ENCODE data around the gene ZMYM5.
"Not testable (repeated sequence)": the region's sequence is repeated elsewhere in the genome, so short reads cannot be mapped to it uniquely, and the experiment has no call there.

ZMYM5 gene

DNA sequence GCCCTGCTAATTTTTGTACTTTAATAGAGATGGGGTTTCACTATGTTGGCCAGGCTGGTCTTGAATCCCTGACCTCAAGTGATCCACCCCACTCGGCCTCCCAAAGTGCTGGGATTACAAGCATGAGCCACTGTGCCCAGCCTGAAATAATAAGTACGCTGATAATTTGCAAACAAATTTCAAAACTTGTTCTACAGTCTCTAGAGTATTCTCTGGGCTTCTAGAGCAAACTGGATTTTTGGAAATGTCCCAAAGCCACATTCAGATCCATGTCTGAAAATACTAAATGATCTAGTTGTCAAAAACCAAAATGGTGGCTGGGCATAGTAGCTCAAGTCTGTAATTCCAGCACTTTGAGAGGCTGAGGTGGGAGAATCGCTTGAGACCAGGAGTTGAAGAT, 40.8 kb downstream of the ZMYM5 start:
- Histone ChIP-seq H3K9me3 (ENCODE audit: control insufficient read depth, low read length) (no peaks in the 10 kb centered on the region), H3K36me3 (ENCODE audit: control insufficient read depth, insufficient read depth, low read length) (peaks cover 64% of the 10 kb centered on the region), H3K4me3 (ENCODE audit: extremely low read depth, insufficient read depth, low read length, poor library complexity, severe bottlenecking) (no peak overlapping the region), H3K27ac (ENCODE audit: low read depth, low read length, severe bottlenecking) (no peak overlapping the region), H3K4me1 (ENCODE audit: control insufficient read depth, insufficient read depth, low read length, poor library complexity, severe bottlenecking) (no peaks in the 10 kb centered on the region)
- 92 to 100% methylated on average over 2 of the region's 3 CpGs for WGBS, 2 experiments (ENCODE audit: insufficient coverage in 2 of 2)

DNA sequence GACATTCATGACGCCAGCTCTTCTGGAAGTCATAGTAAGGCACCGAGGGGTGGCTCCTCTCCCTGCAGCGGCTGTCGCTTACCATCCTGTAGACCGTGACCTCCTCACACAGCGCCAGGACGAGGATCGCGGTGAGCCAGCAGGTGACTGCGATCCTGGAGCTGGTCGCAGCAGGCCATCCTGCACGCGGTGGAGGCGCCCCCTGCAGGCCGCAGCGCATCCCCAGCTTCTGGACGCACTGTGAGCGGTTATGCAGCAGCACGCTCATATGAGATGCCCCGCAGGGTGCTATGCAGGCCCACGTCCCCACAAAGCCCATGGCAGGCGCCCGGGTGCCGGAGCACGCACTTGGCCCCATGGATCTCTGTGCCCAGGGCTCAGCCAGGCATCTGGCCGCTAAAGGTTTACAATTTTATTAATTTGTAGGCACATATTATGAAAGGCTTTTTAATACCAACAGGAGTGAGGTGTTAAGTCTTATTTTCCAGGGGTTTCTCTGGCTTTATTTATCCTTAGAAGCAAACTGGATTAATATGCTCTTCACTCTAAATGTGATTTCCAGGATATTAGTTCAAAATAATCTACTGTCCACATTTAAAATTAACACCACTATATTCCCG, 45.1 kb downstream of the ZMYM5 start:
- H3K9me3 ChIP-seq (ENCODE audit: control insufficient read depth, low read length), result no peaks in the 10 kb centered on the region
- no peak overlapping the region for H3K27ac ChIP-seq (ENCODE audit: low read depth, low read length, severe bottlenecking)
- no peaks in the 10 kb centered on the region for H3K4me1 ChIP-seq (ENCODE audit: control insufficient read depth, insufficient read depth, low read length, poor library complexity, severe bottlenecking)
- 43 to 51% methylated on average over 24 of the region's 27 CpGs for WGBS, 2 experiments (ENCODE audit: insufficient coverage in 2 of 2)
- peaks cover 46% of the 10 kb centered on the region for H3K36me3 ChIP-seq (ENCODE audit: control insufficient read depth, insufficient read depth, low read length)
- no peak overlapping the region for H3K4me3 ChIP-seq (ENCODE audit: extremely low read depth, insufficient read depth, low read length, poor library complexity, severe bottlenecking)

DNA sequence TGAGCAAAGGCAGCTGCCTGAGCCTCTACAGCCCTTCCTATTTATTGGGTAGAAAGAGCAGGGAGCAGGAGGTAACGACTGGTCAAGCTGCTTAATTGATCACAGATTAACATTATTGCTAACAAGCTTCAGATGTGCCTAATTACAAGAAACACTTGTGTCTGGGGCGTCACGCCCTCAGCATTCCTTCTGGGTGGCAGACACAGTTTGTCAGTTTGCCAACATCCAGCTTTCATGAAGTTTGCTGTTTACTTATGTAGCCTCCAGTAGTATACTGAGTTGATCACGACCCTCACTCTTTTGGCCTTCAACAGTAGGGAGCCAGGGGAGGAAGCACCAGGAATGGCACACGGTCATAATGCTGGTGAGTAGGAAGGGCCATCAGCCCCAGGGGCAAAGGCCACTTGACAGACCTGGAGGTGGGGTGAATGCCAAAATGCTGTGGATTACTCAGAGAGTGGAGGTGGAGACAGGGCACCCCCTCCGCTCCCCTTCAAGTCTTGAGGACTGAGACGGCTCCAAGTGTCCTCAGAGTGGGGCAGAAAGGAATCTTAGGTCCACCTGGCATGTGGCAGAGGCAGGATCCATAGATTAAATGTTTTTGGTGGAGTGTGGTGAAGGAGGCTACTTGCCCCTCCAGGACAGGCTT, 45.8 kb downstream of the ZMYM5 start:
- Histone ChIP-seq H3K36me3 (ENCODE audit: control insufficient read depth, insufficient read depth, low read length) (peaks cover 44% of the 10 kb centered on the region), H3K27ac (ENCODE audit: low read depth, low read length, severe bottlenecking) (no peak overlapping the region)

DNA sequence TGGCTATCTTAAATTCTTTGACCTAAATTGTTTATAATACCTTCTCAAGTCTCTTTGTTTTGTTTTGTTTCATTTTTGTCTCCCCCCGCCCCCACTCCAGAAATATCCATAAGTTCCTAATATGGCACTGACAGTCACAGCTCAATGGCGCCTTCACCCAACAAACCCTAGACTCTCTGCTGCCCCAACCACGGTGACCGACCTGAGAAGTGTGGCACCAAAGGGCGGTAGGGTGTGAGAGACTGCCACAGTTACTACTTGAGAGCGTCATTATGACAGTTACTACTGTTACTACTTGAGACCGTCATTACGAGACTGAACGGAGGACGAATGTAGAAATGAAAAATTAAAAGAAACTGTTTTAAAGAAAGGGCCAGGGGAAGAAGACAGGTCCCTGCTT, 46.3 kb downstream of the ZMYM5 start:
- Histone ChIP-seq H3K4me3 (ENCODE audit: extremely low read depth, insufficient read depth, low read length, poor library complexity, severe bottlenecking) (no peak overlapping the region), H3K9me3 (ENCODE audit: control insufficient read depth, low read length) (no peaks in the 10 kb centered on the region), H3K4me1 (ENCODE audit: control insufficient read depth, insufficient read depth, low read length, poor library complexity, severe bottlenecking) (no peaks in the 10 kb centered on the region), H3K36me3 (ENCODE audit: control insufficient read depth, insufficient read depth, low read length) (peaks cover 39% of the 10 kb centered on the region), H3K27ac (ENCODE audit: low read depth, low read length, severe bottlenecking) (no peak overlapping the region)
- WGBS, 2 experiments (ENCODE audit: insufficient coverage in 2 of 2), result 94 to 95% methylated on average over 8 to 10 of the region's 10 CpGs

More for the DNA sequence above, 45.8 kb downstream of the ZMYM5 start:
- no peaks in the 10 kb centered on the region for H3K9me3 ChIP-seq (ENCODE audit: control insufficient read depth, low read length)
- WGBS, 2 experiments (ENCODE audit: insufficient coverage in 2 of 2), result 92 to 99% methylated on average over 6 to 7 of the region's 7 CpGs
- H3K4me1 ChIP-seq (ENCODE audit: control insufficient read depth, insufficient read depth, low read length, poor library complexity, severe bottlenecking), result no peaks in the 10 kb centered on the region
- no peak overlapping the region for H3K4me3 ChIP-seq (ENCODE audit: extremely low read depth, insufficient read depth, low read length, poor library complexity, severe bottlenecking)

DNA sequence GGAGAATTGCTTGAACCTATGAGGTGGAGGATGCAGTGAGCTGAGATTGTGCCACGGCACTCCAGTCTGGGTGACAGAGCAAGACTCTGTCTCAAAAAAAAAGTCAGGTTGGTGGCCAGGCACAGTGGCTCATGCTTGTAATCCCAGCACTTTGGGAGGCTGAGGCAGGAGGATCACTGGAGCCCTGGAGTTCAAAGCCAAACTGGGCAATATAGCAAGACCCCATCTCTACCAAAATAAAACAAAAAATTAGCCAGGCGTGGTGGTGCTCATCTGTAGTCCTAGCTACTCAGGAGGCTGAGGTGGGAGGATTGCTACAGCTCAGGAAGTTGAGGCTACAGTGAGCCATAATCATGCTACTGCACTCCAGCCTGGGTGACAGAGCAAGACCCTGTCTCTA, 47.6 kb downstream of the ZMYM5 start:
- whole genome bisulfite sequencing, 2 experiments (ENCODE audit: insufficient coverage in 2 of 2), result 75 to 89% methylated on average over 1 of the region's 2 CpGs
- not testable (repeated sequence) for H3K4me1 ChIP-seq (ENCODE audit: control insufficient read depth, insufficient read depth, low read length, poor library complexity, severe bottlenecking); H3K27ac ChIP-seq (ENCODE audit: low read depth, low read length, severe bottlenecking)

DNA sequence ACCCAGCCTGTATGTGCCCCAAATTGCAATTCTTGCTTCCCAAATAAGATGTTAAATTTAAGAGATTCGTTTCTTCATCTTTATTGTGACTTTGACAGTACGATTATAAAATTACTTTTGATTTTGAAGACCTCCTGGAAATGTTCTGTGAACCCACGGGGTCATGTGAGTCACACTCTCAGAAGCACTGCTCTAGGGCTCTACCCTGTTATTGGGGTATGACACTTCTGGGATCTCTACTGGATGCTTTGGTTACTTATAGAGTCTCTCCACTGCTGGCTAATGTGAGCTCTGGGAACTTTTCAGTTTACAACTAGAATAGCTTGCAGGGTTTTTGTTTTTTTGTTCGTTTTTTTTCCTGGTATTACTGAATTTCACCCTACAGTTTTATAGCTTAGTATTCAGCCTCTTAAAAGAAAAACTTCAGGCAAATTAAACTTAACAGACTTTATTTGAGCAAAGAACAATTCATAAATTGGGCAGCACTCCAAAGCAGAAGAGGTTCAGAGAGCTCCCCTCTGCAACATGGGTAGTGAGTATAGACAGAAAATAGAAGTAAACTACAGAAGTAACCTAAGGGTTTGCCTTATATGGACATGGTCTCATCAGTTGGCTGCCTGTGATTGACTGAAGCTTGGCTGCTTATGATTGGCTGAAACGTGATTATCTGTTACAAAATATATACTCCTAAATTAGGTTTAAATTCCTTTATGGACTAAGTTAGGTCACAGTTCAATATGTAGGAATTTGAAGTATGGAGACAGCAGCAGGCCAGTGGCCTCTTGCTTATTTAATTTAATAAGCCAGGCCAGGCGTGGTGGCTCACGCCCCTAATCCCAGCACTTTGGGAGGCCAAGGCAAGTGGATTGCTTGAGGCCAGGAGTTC, 52.2 kb downstream of the ZMYM5 start:
- H3K27ac ChIP-seq (ENCODE audit: low read depth, low read length, severe bottlenecking), result no peak overlapping the region
- 100% methylated on average over 3 to 5 of the region's 7 CpGs for whole genome bisulfite sequencing, 2 experiments (ENCODE audit: insufficient coverage in 2 of 2)
- H3K9me3 ChIP-seq (ENCODE audit: control insufficient read depth, low read length), result peaks cover 3% of the 10 kb centered on the region

More for the DNA sequence above, 47.6 kb downstream of the ZMYM5 start:
- not testable (repeated sequence) for H3K9me3 ChIP-seq (ENCODE audit: control insufficient read depth, low read length); H3K4me3 ChIP-seq (ENCODE audit: extremely low read depth, insufficient read depth, low read length, poor library complexity, severe bottlenecking)
- peaks cover 36% of the 10 kb centered on the region for H3K36me3 ChIP-seq (ENCODE audit: control insufficient read depth, insufficient read depth, low read length)

DNA sequence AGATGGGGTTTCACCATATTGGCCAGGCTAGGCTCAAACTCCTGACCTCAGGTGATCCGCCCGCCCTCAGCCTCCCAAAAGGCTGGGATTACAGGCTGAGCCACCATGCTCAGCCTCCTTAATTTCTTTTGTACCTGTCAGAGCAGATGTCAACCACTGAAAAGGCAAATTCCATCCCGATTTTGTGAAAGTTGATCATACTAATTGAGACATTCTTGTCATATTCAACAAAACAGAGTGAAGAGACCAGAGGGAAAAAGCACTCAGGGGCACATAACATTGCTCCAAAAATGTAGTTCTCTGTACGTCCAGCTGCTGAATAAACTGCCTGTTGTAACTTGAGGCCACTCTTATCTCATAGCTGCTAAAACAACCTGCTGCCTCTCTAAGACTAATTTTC, 53.3 kb downstream of the ZMYM5 start:
- H3K4me1 ChIP-seq (ENCODE audit: control insufficient read depth, insufficient read depth, low read length, poor library complexity, severe bottlenecking), result no peaks in the 10 kb centered on the region
- peaks cover 5% of the 10 kb centered on the region for H3K36me3 ChIP-seq (ENCODE audit: control insufficient read depth, insufficient read depth, low read length)
- no peak overlapping the region for H3K4me3 ChIP-seq (ENCODE audit: extremely low read depth, insufficient read depth, low read length, poor library complexity, severe bottlenecking)
- no peak overlapping the region for H3K27ac ChIP-seq (ENCODE audit: low read depth, low read length, severe bottlenecking)
- WGBS, 2 experiments (ENCODE audit: insufficient coverage in 2 of 2), result 96 to 100% methylated on average over 4 of the region's 4 CpGs
- peaks cover 3% of the 10 kb centered on the region for H3K9me3 ChIP-seq (ENCODE audit: control insufficient read depth, low read length)

More for the DNA sequence above, 52.2 kb downstream of the ZMYM5 start:
- Histone ChIP-seq H3K4me1 (ENCODE audit: control insufficient read depth, insufficient read depth, low read length, poor library complexity, severe bottlenecking) (no peaks in the 10 kb centered on the region), H3K36me3 (ENCODE audit: control insufficient read depth, insufficient read depth, low read length) (peaks cover 7% of the 10 kb centered on the region), H3K4me3 (ENCODE audit: extremely low read depth, insufficient read depth, low read length, poor library complexity, severe bottlenecking) (no peak overlapping the region)

DNA sequence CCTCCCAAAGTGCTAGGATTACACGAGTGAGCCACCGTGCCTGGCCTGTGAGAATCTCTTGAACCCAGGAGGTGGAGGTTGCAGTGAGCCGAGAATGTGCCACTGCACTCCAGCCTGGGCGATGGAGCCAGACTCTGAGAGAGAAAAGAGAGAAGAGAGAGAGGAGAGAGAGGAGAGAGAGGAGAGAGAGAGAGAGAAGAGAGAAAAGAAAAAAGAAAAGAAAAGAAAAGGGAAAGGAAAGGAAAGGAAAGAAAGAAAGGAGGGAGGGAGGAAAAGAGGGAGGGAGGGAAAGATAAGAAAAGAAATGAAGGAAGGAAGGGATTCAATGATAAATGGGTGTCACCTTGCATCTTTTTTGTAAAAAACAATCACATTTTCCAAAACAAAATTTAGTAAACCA, 57.7 kb downstream of the ZMYM5 start:
- WGBS, 2 experiments (ENCODE audit: insufficient coverage in 2 of 2), result 90 to 91% methylated on average over 4 of the region's 4 CpGs
- H3K36me3 ChIP-seq (ENCODE audit: control insufficient read depth, insufficient read depth, low read length), result no peaks in the 10 kb centered on the region
- no peak overlapping the region for H3K4me3 ChIP-seq (ENCODE audit: extremely low read depth, insufficient read depth, low read length, poor library complexity, severe bottlenecking)
- no peaks in the 10 kb centered on the region for H3K4me1 ChIP-seq (ENCODE audit: control insufficient read depth, insufficient read depth, low read length, poor library complexity, severe bottlenecking)
- no peak overlapping the region for H3K27ac ChIP-seq (ENCODE audit: low read depth, low read length, severe bottlenecking)
- H3K9me3 ChIP-seq (ENCODE audit: control insufficient read depth, low read length), result no peaks in the 10 kb centered on the region

DNA sequence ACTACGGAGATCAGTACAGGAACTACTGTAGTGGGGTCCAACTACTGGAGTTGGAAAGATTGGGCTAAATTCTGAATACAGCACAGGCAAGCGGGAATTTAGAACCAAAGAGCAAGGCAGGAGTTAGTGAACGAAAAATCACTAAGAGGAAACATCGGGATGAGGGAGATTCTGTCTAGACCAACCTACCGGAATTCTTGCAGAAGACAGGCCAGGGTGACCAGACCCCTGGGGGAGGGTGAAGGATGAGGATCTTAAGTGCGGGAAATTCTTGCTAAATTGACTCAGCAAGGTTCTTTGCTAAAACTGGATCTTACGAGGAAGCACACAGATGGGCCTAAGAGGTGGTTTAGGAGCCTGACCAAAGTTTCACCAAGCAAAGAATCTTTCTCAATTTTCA, 67.5 kb downstream of the ZMYM5 start:
- Histone ChIP-seq H3K9me3 (ENCODE audit: control insufficient read depth, low read length) (no peaks in the 10 kb centered on the region), H3K36me3 (ENCODE audit: control insufficient read depth, insufficient read depth, low read length) (no peaks in the 10 kb centered on the region), H3K27ac (ENCODE audit: low read depth, low read length, severe bottlenecking) (no peak overlapping the region), H3K4me1 (ENCODE audit: control insufficient read depth, insufficient read depth, low read length, poor library complexity, severe bottlenecking) (peaks cover 5% of the 10 kb centered on the region), H3K4me3 (ENCODE audit: extremely low read depth, insufficient read depth, low read length, poor library complexity, severe bottlenecking) (no peak overlapping the region)
- 95 to 98% methylated on average over 5 to 7 of the region's 7 CpGs for WGBS, 2 experiments (ENCODE audit: insufficient coverage in 2 of 2)

DNA sequence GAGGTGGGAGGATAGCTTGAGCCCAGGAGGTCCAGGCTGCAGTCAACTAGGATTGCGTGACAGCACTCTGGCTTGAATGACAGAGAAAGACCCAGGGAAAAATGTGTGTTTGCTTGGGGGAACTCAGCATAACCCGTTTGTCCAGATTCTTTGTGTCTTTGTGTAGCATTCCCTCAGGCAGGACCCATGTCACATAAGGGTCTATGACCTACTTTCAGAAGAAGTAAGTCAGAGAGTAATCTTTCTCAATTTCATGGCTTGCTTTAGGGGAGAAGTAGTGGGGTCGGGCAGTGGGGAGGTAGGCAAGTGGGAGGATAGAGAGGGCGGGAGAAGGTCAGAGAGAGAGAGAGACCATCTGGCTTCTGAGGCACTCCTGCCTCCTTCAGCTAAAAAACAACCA, 68.8 kb downstream of the ZMYM5 start:
- peak overlapping the region; percentile 23 for H3K27ac ChIP-seq (ENCODE audit: low read depth, low read length, severe bottlenecking)
- H3K36me3 ChIP-seq (ENCODE audit: control insufficient read depth, insufficient read depth, low read length), result no peaks in the 10 kb centered on the region
- H3K4me1 ChIP-seq (ENCODE audit: control insufficient read depth, insufficient read depth, low read length, poor library complexity, severe bottlenecking), result peaks cover 5% of the 10 kb centered on the region
- no peak overlapping the region for H3K4me3 ChIP-seq (ENCODE audit: extremely low read depth, insufficient read depth, low read length, poor library complexity, severe bottlenecking)
- no peaks in the 10 kb centered on the region for H3K9me3 ChIP-seq (ENCODE audit: control insufficient read depth, low read length)
- WGBS, 2 experiments (ENCODE audit: insufficient coverage in 2 of 2), result 83 to 100% methylated on average over 2 to 4 of the region's 4 CpGs

Data from mesodermal cell (in vitro differentiated cells).